Hematopoietic multipotent progenitor cell treated with erythropoietin and hydrocortisone succinate and interleukin-3 and kit ligand, for 8 days (in vitro differentiated cells): ENCODE data around the gene WNT6.

Experiments
- DNase-seq: peaks from one replicate; pipeline ENCODE4 v3.0.0-alpha.2; 2015

WNT6 gene

DNA sequence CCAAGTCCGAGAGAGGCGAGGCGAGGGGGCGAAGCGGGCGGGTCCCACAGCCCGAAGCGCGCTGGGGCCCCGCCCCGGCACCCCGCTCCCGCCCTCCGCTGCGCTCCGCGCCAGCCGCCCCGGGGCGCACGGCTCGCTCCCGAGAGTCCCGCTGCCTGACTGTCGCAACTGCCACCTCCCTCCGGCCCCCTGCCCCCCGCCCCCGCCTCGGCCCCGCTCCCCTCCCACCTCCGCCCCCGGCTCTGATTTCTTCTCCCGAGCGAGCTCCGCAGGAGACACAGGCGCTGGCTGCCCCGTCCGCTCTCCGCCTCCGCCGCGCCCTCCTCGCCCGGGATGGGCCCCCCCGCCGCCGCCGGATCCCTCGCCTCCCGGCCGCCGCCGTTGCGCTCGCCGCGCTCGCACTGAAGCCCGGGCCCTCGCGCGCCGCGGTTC, at the start of gene WNT6:
Gene WNT6, plus strand, starts transcription at position 250 of the 432 bp plus-strand sequence. CDS start 233 bp downstream, outside the sequence.
- DNase-seq: no peak

DNA sequence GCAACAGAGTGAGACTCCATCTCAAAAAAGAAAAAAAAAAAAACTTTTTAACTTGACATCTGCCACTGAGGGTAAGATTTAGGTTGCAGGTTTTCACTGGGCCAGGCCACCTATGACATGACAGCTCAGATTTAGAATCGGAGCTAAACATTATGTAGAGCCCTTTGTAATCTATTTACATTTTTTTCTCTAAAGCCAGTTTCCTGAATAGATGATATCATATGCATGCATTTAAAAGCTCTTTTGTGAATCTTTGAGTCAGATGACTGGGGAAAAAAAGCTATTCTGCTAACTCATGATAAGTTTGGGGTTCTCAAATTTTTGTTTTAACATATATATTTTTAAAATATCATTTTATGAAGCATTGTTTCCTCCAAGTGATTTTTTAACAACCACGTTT, 49.3 kb upstream of the WNT6 start:
- no peak for DNase-seq

DNA sequence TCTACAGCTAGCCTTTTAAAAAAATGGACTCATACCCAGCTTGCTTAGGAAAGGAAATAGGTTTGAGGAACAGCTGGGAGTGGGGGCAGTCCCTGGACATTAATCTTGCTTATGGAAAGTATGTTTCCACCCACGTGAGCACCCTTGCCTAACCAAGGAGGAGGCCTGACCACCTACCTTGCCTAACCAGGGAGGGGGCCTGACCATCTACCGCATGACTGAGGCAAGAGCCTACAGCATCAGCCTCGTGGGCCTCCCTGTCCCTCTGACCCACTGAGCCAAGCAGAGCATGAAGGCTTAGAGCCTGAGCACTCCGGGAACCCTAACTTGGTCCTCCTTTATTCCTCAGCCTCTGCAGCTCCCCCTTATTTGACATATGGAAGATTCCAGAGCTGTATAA, 48.2 kb upstream of the WNT6 start:
- DNase-seq: no peak

DNA sequence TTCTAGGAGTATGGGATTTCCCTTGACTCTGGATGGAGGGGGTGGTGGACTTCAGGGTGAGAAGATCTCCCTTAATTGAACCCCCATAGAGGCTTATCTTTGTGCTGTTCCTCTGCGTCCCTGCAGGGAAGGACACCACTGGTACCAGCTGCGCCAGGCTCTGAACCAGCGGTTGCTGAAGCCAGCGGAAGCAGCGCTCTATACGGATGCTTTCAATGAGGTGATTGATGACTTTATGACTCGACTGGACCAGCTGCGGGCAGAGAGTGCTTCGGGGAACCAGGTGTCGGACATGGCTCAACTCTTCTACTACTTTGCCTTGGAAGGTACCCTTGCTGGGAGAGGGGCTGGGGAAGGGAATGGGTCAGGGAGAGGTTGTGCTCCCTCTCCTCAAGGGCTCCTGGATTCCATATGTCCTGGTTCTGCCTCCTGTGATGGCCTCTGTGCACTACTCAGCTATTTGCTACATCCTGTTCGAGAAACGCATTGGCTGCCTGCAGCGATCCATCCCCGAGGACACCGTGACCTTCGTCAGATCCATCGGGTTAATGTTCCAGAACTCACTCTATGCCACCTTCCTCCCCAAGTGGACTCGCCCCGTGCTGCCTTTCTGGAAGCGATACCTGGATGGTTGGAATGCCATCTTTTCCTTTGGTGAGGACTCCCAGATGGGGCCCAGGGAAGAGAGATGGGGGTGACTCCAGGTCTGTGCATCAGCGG, 47.3 kb upstream of the WNT6 start:
- no peak for DNase-seq

DNA sequence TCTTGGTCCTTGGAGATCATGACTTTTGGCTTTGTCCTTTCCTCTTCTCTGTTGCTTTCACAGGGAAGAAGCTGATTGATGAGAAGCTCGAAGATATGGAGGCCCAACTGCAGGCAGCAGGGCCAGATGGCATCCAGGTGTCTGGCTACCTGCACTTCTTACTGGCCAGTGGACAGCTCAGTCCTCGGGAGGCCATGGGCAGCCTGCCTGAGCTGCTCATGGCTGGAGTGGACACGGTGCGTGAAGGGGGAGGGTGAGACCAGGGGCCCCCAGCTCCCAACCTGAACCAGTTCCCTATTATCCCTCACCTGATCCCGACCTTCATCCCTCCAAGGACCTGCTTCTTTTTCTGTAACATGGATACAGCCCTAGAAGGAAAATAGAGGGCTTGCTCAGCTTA, 46.7 kb upstream of the WNT6 start:
- DNase-seq: no peak

DNA sequence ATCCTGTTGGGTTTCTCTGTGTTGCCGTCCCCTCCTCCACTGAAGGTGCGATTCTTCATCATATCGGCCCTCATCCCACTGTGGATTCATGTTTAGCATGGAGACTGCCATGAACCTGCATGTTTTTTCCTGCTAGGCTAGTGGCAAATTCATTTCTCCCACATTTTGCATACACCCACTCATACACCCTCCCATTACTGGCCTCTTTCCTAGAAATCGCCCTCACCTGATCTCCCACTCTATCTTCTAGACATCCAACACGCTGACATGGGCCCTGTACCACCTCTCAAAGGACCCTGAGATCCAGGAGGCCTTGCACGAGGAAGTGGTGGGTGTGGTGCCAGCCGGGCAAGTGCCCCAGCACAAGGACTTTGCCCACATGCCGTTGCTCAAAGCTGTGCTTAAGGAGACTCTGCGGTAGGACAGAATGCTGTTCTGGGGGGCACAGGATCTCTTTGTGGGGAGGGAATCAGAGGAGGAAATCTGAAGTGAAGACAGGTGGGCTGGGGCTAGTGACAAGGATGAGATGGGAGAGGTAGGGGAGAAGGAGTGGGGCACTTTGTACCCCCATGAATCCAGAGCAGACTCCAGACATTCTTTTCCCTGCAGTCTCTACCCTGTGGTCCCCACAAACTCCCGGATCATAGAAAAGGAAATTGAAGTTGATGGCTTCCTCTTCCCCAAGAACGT, 45.7 kb upstream of the WNT6 start:
- DNase-seq: no peak

DNA sequence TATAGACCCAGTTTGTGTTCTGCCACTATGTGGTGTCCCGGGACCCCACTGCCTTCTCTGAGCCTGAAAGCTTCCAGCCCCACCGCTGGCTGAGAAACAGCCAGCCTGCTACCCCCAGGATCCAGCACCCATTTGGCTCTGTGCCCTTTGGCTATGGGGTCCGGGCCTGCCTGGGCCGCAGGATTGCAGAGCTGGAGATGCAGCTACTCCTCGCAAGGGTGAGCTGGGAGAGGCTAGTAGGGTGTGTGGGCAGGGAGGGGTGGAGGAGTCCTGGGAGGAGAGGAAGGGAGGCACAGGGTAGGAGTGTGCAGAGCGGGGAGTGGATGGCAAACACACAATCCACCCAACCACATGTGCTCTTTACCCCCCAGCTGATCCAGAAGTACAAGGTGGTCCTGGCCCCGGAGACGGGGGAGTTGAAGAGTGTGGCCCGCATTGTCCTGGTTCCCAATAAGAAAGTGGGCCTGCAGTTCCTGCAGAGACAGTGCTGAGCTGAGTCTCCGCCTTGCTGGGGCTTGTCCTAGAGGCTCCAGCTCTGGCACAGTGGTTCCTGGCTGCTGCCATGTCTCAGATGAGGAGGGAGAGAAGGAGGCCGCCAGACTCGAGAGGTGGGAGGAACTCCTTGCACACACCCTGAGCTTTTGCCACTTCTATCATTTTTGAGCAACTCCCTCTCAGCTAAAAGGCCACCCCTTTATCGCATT, 44.9 kb upstream of the WNT6 start:
- no peak for DNase-seq

DNA sequence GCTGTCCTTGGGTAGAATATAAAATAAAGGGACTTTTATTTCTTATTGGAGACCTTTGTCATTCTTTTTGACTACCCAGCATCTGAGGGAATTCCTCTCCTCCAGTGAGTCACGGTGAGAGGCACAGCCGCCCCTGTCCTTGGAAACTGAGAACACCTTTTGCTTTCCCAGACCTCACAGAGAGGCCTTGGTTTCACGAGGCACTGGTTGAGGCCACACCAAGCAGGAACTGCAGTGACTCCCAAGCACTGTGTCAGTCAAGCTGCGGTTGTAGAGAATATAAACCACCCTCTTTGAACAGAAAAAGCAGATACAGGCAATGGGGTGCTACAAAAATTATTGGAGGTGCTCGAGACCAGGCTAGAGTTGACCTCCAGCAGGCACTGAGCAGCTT, 44.4 kb upstream of the WNT6 start:
- DNase-seq: no peak

DNA sequence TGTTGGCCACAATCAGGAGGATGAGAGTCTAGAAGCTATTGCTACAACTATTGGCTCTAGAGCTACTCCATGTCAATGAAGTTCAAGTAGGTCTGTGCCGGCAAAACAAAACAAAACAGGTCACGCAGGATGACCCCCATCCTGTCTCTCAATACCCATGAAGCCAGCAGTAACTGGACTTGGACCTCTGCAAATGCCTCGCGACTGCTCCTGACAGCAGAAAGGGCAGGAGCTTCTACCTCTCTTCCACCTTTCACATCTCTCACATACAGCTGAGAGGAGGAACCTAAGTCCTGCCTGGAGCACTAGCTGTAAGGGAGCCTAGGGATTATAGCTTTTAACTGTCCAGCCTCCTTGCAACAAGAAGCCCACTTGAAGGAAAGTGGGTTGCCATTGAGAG, 44.0 kb upstream of the WNT6 start:
- DNase-seq: no peak

DNA sequence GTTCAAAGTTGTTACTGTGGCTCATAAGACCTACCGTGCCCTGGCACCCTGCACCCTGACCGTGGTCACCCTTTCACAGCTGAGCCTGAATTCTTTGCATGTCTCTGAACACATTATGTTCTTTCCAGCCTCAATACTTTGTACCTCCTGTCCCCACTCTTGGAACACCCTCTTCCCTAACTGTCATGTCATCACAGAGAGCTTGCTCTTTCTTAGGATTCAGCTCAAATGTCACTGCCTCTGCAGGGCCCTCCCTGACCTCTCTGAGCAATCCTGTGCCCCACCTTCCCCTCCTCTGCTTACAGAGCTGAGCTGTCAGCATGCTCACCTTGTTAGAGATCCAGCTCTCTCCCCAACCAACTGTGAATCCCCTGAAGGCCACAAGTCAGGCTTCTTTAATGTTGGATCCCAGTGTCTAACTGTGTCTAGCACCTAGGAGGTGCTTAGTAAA, 43.0 kb upstream of the WNT6 start:
- no peak for DNase-seq

DNA sequence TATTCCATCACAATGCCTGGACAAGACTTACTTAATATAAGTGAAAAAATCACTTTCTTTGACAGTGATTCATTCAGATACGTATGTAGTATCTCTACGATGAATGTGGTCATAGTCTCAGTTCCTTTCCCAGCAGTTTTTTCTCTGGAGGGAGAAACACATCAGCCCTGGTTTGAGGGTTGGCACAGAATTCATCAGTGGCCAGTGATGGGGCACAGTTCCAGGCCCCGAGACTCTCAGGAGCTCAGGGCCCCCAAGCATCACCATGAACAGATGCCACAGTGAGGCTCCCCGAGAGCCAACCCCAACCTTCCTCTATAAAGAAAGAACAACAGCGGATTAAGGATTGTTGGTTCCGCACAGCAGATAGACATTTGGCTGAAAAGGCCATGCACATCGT, 40.5 kb upstream of the WNT6 start:
- DNase-seq: no peak

DNA sequence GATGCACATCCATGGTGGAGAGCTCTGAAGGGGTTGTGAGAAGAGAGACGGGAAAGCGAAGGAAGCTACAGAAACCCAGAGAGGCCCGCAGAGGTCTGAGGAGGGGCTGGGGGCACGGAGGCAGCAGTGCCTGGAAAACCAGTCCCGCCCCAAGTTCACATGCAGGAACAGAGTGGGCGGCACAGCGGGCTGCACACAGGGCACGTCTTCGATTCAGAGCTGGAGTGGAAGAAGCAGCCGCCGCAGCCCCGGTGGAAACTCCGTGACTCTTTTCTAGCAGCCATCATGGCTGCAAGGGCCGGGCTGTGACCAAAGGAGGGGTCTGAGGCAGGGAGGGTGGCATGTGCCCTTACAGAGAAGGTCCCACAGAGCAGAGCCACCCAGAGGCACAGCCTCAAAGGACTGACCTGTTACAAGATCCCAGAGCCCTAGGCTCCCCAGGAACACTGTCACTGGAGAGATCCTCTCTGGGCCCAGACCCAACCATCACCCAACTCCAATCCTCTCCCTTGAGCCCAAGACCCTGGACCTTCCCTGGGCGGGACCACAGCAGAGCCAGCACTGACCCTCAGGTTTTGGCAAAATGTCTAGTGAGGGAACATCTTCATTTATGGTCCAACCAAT, 38.7 kb upstream of the WNT6 start:
- no peak for DNase-seq

DNA sequence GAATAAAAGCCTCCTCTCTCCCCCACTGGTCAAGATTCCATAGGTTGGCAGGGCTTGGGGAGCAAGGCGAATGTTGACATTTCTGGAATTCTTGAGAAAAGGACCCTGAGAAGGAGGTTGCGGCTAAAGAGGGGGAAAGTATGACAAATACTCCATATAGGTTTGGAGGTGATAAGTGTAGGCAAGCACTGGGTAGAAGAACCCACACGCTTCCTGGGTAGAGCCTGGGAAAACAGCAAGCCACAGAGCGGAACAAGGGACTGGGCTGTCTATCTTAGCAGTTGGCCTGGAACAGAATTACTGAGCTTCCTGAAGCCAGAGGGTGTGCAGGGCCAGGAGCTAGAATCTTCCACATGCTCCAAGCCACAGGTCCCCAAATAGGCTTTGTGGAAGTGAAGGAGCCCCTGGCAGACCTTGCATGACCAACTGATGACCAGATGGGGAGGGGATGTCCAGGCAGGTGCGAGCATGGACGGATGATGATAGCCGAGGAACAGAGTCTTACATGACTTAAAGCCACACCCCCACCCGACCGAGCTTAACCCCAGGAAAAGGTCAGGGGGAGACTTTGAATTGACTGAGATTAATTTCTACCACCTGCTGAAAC, 37.9 kb upstream of the WNT6 start:
- DNase-seq: no peak

DNA sequence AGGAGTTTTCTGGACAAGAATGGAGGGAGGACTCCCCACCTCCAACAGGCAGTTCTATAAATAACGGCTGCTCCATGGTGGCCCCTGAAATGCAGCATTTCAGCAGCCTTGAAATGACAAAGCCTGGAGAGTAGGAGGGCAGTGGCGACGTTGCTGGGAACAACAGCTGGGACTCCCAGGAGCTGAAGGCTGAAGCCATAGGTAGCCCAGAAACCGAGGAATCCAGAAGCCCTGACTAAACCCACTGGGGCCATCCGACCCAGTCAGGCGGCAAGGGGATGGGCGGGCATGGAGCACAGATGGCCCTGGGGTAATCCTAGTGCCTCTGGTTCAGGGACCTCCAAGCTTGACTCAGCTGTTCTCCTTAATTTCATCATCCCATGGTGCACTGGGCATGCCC, 37.0 kb upstream of the WNT6 start:
- no peak for DNase-seq

DNA sequence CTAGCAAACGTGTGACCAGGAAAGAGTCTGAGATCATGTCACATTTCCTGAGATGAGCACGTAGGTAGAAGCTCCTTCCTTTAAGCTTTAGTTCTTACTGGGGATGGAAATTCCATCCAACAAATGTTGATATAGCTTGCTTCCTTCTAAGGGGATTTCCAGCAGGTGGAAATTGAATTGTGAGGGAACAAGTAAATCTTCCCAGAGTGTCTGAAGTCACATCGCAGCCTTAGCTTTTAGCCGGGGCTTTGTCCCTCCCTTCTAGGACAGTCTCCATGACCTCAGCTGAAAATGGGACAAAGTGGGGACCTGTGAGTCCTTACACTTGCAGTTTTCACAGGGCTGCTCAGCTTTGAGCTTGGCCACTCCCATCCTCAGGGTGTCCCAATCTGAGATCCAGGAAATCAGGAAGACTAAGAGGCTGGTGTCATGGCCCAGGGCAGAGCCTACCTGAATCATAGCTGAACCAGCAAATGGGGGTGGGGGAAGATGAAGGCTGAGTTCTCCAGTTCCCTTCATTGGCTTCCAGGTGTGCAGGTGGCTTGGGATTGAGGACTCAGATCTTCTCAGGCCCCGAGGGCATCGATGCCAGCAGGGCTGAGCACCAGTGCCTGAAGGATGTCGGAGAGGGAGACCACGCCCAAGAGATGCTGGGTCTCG, 36.3 kb upstream of the WNT6 start:
- no peak for DNase-seq

DNA sequence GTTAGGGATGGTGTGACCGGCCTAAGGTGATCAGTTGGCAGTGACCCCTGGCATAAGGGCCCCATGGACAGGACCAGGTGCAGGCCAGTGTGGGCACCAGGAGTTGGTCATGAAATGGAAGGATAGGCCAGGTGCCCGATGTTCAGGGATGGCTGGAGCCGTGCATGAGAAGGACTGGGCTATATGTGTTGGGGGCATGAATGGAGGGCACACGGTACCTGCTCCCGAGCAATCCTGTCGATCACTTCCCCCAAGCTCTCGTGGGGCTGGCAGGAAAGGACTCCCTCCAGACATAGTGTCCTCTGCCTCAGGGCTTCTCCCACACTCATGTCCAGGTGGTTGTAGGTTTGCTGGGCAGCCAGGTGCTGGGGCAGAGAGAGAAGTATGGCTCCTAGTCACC, 35.6 kb upstream of the WNT6 start:
- DNase-seq: no peak

DNA sequence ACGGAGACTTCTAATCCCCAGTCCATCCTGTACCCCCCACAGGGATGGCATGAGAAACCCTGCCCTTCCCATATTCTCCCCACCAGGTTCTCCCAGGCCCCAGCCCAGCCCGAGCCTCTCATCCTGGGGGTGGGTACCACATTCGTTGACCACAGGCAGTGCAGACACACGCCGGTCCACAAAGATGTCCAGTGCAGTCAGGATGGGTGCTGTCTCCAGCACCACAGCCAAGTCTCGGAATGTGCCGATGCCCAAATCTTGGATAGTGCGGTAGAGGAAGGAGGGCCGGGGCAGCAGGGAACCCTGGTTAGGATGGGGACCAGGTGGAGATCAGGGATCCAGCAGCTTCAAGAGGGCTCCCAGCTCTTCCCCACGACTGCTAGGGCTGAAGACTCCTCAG, 32.8 kb upstream of the WNT6 start:
- no peak for DNase-seq

DNA sequence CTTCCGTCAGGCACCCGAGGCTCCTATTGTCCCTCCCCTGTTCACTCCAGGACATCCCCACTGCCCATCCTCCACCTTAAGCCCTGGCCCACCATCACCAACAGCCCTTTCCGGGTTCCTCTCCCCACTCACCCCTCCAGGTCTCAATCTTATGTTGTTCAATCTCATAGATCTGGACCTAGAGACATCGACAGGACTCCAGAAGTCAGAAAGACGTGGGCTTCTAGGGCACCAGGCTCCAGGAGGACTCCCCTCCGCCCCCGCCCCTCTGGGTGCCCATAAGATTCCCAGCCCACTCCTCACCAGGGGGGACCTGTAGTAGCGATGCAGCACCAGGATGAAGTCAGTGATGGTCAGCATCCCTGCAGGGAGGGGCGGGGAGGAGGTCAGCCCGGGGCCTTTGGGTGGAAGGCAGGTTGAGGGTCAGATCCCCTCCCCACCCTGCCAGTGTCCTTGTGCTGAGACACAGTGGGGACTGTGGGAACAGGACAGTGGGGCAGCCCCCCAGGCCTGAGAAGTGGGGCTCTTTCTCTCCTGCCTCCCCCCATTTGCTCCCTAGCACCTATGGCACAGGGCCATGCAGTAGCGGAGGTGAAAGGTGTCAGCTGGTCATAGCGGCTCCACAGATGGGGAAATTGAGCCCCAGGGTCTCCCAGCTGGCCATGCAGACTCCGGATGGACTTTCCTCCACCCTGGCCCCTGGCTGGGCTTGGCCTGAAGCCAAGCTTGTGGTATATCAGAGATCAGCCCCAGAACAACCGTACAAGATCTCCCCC, 31.7 kb upstream of the WNT6 start:
- no peak for DNase-seq

DNA sequence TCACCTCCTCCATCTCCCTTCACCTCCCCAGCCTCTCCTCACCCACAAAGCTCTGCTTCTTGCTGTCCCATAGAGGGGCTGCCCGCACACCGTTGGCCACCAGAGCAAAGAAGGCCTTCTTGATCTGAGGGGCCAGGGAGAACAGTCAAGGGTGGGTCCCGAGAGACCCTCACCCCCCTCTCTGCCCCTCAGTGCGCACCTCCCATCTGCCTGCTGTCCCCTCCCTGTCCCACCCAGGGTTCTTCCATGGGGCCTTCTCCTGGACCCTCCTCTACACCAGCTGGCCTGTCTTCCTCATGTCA, 31.2 kb upstream of the WNT6 start:
- no peak for DNase-seq

DNA sequence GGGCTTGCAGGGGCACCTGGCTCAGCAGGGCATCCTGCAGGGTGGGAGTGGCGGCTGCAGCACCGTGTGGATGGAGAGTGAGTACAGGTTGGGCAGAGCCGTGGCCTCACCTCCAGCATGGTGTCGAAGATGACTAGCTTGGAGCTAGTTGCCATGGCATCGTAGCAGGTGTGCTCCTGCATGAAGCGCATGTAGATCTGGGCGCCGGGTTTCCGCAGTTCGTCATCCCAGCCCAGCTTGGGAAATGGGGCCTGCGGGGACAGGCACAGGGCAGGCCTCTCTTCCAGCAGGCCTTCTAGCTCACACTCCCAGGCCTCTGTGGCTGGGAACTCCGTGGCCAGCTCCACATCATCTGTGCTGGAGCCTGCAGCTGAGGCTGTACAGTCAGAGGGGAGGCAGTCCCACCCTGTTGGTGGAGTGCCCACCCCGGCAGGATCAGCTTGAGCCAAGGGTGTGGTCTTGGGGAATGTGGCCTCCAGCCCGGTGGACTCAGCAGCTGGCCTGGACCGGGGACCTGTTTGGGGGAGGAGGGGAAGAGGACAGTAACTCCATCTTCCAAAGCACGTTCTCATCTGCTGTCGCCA, 29.6 kb upstream of the WNT6 start:
- no peak for DNase-seq

DNA sequence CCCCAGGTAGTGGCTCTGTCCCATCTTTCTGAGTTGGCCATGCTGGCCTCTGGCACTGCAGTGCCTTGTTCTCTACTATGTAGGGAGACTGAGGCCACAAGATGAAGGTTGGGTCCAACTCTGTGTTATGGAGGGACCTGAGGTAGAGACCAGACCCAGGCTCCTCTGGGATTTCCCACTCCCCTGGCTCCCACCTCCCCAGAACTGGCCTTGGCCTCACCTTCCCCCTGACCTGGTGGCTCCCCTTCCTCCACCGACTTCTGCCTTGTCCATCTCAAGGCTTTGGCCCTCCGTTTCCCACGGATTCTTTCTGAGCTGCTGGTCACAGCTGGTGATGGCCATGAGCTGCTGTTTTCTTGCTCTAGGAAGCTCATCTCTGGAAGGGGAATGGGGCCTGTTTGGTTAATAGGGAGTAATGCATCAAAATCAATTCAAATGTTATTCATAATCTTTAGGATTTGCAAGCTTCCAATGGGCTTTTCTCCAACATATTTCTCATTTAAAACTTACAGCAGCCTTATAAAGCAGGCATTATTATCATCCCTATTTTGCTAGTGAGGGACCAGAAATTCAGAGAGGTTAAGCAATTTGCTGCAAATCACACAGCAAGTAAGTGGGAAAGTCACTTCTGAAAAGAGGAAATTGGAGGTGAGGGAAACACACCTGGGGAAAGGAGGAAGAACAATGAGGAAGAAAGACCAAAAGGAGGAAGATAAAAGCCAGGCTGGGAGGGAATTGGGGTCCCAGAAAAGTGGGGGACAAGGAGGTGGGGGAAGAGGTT, 28.9 kb upstream of the WNT6 start:
- DNase-seq: no peak
